Measurements from ENCODE around the gene ATP1B4. TPM values are rescaled to one million over a fixed set of nuclear protein-coding genes. Genes with fewer than 3 reads are reported as not detected.

Gene ATP1B4
- total and polyA plus RNA-seq, 2 of the 8 experiments (the other 6 are each of a cell fraction or from before 2014, with no cell fraction given) = not detected

- TF ChIP-seq NANOG (IDR thresholded peaks at IDR 0.05; ENCODE audit: insufficient read depth, low read depth, low read length, poor library complexity, severe bottlenecking) = no peak
- TF ChIP-seq KDM4A (IDR thresholded peaks at IDR 0.05; ENCODE audit: low read depth, low read length, severe bottlenecking) = no peak
- no peak for TF ChIP-seq CEBPB (IDR thresholded peaks at IDR 0.05; ENCODE audit: low read depth, low read length)
- TF ChIP-seq BRCA1 (IDR thresholded peaks at IDR 0.05; ENCODE audit: low read depth, low read length) = no peak
- TF ChIP-seq NRF1 (IDR thresholded peaks at IDR 0.05; ENCODE audit: low read depth, low read length) = no peak
- TF ChIP-seq BACH1 (IDR thresholded peaks at IDR 0.05; ENCODE audit: low read length) = no peak
- no peak for TF ChIP-seq SP2 (IDR thresholded peaks at IDR 0.05; ENCODE audit: low read length)
- no peak for TF ChIP-seq GABPA (IDR thresholded peaks at IDR 0.05; ENCODE audit: borderline replicate concordance, insufficient read depth, low read length)
- no peak for TF ChIP-seq CTBP2 (IDR thresholded peaks at IDR 0.05; ENCODE audit: borderline replicate concordance, insufficient read depth, insufficient read length, low read length)
- no peak for TF ChIP-seq CHD2 (IDR thresholded peaks at IDR 0.05; ENCODE audit: low read length)
- no peak for TF ChIP-seq HDAC2 (IDR thresholded peaks at IDR 0.05; ENCODE audit: borderline replicate concordance in 1 of 2, low read depth in 2 of 2, low read length in 2 of 2)
- no peak for TF ChIP-seq MAX (IDR thresholded peaks at IDR 0.05)
- TF ChIP-seq RAD21 (IDR thresholded peaks at IDR 0.05 in 1 of 2, conservative IDR thresholded peaks at IDR 0.05 in 1 of 2; ENCODE audit: low read depth in 2 of 2, low read length in 2 of 2) = no peak
- DNase-seq (ENCODE audit: low read depth in 1 of 2, low spot score in 2 of 2) (no peak), FAIRE-seq (no peak)
- Histone ChIP-seq H3K4me1 (replicated peaks in 1 of 4; ENCODE audit: control insufficient read depth in 3 of 4, insufficient read depth in 4 of 4, low read length in 3 of 4) (no peaks in the 10 kb centered on the region), H3K23me2 (ENCODE audit: low read depth, low read length) (no peaks in the 10 kb centered on the region), H2BK5ac (ENCODE audit: low read depth, low read length) (no peak overlapping the region), H2BK12ac (ENCODE audit: low read depth, low read length) (no peak overlapping the region), H3K4me2 (ENCODE audit: insufficient read depth in 1 of 2, low read depth in 2 of 2, low read length in 2 of 2) (no peak overlapping the region), H2AK5ac (ENCODE audit: low read depth, low read length) (no peak overlapping the region), H2BK120ac (replicated peaks; ENCODE audit: low read depth, low read length) (no peak overlapping the region), H2BK20ac (ENCODE audit: low read length) (no peak overlapping the region), H3K4ac (replicated peaks; ENCODE audit: insufficient read length, low read depth, low read length) (no peak overlapping the region), H3K9me3 (ENCODE audit: insufficient read depth in 2 of 2, low read depth in 1 of 2, low read length in 1 of 2) (no peaks in the 10 kb centered on the region), H3K18ac (ENCODE audit: extremely low read depth, low read length) (no peak overlapping the region), H3K4me3 (ENCODE audit: extremely low read depth in 1 of 4, insufficient read depth in 2 of 4, low read depth in 3 of 4, low read length in 4 of 4) (no peak overlapping the region), H4K20me1 (replicated peaks in 1 of 2; ENCODE audit: control insufficient read depth in 1 of 2, insufficient read depth in 2 of 2, low read length in 2 of 2) (no peaks in the 10 kb centered on the region), H3K9ac (replicated peaks in 1 of 4; ENCODE audit: extremely low read depth in 1 of 4, low read depth in 3 of 4, low read length in 3 of 4) (no peak overlapping the region), H3K79me2 (ENCODE audit: control insufficient read depth in 1 of 2, insufficient read depth in 2 of 2, low read length in 2 of 2) (no peaks in the 10 kb centered on the region), H4K8ac (ENCODE audit: extremely low read depth, insufficient read depth, low read length) (no peak overlapping the region), H3K27me3 (replicated peaks in 1 of 4; ENCODE audit: control insufficient read depth in 3 of 4, extremely low read depth in 1 of 4, insufficient read depth in 3 of 4, low read length in 3 of 4) (no peaks in the 10 kb centered on the region), H2AFZ (ENCODE audit: low read length) (no peak overlapping the region), H3K14ac (ENCODE audit: insufficient read length) (no peak overlapping the region), H4K91ac (replicated peaks; ENCODE audit: insufficient read length, low read length) (no peak overlapping the region), H2BK15ac (ENCODE audit: low read length) (no peak overlapping the region), H3K79me1 (ENCODE audit: low read depth, low read length) (no peaks in the 10 kb centered on the region), H3K36me3 (ENCODE audit: control insufficient read depth in 2 of 4, insufficient read depth in 4 of 4, low read length in 3 of 4) (no peaks in the 10 kb centered on the region), H3K56ac (replicated peaks; ENCODE audit: insufficient read length, low read depth, low read length) (no peak overlapping the region), H3K27ac (ENCODE audit: low read depth, low read length) (no peak overlapping the region), H3K23ac (ENCODE audit: insufficient read length) (no peak overlapping the region), H4K5ac (ENCODE audit: insufficient read length, low read depth, low read length) (no peak overlapping the region)
- 81% methylated on average over 3 of the region's 3 CpGs; no CpG with 5 or more reads in 1 of the 2 experiments for WGBS, 2 experiments (ENCODE audit: extremely low coverage in 1 of 2, insufficient coverage in 1 of 2, insufficient read length in 1 of 2, insufficient replicate concordance in 2 of 2, low coverage in 1 of 2, low lambda C conversion rate in 2 of 2, missing lambda C conversion rate in 1 of 2)
- CTCF ChIA-PET (ENCODE audit: partially characterized antibody) = no interaction called here
- POLR2A ChIA-PET (ENCODE audit: partially characterized antibody) = no interaction called here
Measured at GRCh38 chrX:120366794-120367193, 4.9 kb downstream of the ATP1B4 start.
